ENCODE data around the gene MTO1.
"Not testable (repeated sequence)": the region's sequence is repeated elsewhere in the genome, so short reads cannot be mapped to it uniquely, and the experiment has no call there.

MTO1 gene

DNA sequence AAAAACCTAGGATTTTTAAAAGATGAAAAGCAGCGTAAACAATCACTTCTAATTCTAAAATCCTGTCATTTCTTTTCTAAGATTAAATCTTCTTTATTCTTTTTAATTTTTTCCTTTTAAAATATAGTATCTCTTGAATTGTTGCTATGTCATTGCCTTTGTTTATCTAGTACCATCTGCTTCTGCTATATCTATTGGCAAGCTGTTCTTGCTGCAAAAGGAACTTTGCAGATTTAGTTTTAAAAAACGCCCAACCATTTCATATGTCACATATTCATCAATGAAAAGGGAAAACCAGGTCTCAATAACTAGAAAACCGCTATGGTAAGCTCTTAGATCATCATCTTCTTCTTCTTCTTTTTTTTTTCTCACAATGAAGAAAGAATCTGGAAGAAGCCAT, 70.8 kb downstream of the MTO1 start:
- no peak for DNase-seq

GRCh38 chr6:73534628-73535027, 73.1 kb downstream of the MTO1 start:
- no peak for DNase-seq

GRCh38 chr6:73537677-73538076, 76.1 kb downstream of the MTO1 start:
- no peak for DNase-seq

DNA sequence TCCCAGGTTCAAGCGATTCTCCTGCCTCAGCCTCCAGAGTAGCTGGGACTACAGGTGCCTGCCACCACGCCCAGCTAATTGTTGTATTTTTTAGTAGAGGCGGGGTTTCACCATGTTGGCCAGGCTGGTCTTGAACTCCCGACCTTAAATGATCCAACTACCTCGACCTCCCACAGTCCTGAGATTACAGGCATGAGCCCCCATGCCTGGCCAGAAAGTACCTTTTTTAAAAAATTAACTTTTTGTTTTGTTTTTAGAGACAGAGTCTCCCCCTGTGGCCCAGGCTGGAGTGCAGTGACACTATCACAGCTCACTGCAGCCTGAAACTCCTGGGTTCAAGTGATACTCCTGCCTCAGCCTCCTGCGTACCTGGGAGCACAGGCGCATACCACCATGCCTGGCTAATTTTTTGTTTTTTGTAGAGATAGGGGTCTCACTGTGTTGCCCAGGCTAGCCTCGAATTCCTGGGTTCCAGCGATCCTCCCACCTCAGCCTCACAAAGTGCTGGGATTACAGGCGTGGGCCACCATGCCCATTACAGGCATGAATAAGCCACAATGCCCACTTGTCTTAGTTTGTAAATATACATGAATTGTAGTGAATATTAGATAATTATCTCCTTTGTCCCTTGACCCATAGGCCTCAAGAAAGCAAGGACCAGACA, 76.7 kb downstream of the MTO1 start:
- no peak for DNase-seq

DNA sequence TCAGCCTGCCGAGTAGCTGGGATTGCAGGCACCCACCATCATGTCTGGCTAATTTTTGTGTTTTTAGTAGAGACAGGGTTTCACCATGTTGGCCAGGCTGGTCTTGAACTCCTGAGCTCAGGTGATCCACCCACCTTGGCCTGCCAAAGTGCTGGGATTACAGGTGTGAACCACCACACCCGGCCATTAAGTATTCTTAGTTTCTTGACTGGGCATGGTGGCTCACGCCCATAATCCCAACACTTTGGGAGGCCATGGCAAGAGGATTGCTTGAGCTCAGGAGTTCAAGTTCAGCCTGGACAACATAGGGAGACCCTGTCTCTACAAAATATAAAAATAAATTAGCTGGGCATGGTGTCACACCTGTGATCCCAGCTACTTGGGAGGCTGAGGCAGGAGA, 80.9 kb downstream of the MTO1 start:
- not testable (repeated sequence) for DNase-seq

GRCh38 chr6:73542891-73543290, 81.4 kb downstream of the MTO1 start:
- DNase-seq, result no peak

DNA sequence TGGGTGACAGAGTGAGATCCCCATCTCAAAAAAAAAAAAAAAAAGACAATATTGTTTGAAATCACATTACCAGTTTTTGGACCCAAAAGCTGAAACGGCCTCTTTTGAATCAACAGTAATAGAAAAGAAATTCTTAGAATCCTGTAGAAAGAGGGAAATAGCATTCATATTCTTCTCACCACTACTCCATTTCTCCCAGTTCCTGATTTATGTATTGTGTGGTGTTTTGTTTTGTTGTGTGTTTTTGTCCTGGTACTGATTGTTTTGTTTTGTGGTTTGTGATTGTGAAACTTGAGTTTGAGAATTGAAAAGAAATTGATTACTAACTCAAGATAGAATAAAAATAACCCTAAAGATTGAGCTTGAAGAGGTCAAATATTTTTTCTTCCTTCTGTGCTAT, 85.5 kb downstream of the MTO1 start:
- no peak for DNase-seq

- DNase-seq, result no peak
These were observed 87.2 kb downstream of the MTO1 start for GRCh38 chr6:73548458-73549446.

GRCh38 chr6:73551115-73551514, 89.6 kb downstream of the MTO1 start:
- DNase-seq, result not testable (repeated sequence)

- not testable (repeated sequence) for DNase-seq
These were observed 93.9 kb downstream of the MTO1 start for GRCh38 chr6:73555380-73555949.

DNA sequence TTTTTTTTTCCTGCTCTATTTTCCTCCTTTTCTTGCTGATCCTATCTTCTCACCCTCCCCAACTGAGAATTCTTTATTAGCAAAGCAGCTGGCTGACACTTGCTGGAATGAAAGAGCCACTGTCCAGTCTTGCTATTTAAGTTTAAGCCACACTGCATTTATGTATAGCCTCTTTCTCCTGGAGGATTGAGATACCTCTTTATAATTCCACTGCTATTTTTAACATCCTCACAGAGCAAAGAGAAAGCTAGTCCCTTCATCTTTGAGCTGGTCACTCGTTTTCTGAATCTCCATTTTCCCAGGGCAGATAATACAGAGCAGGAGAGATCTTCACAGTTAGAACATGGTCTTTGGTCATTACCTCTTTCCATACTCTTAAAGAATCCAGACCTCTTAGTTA, 95.3 kb downstream of the MTO1 start:
- DNase-seq, result no peak

Measured in CD4-positive, alpha-beta T cell treated with Interleukin-21 for 1 hour (primary cell).